ENCODE data around the gene EIF4B. TPM values are rescaled to one million over a fixed set of nuclear protein-coding genes. Genes with fewer than 3 reads are reported as not detected.

The EIF4B gene
- total and polyA plus RNA-seq, 2 of the 13 experiments (the other 11 are each of a cell fraction or from before 2014, with no cell fraction given): 416 to 548 TPM

GRCh38 chr12:53061404-53062010 lies 55.3 kb downstream of the EIF4B start (continued):
- TF ChIP-seq USF2 (IDR thresholded peaks at IDR 0.05; ENCODE audit: low read depth, low read length) (no peak), USF2 (CRISPR knock-in tag; IDR thresholded peaks at IDR 0.05; ENCODE audit: borderline replicate concordance) (no peak), HMG20B (CRISPR knock-in tag; conservative IDR thresholded peaks at IDR 0.05) (no peak), HOXA3 (CRISPR knock-in tag; IDR thresholded peaks at IDR 0.05) (peak; percentile 67; the same call in 1 of the 2 replicates), ZNF225 (CRISPR knock-in tag; IDR thresholded peaks at IDR 0.05) (no peak; the same call in 1 of the 2 replicates), LCORL (IDR thresholded peaks at IDR 0.05) (no peak), LCORL (CRISPR knock-in tag; IDR thresholded peaks at IDR 0.05) (peak; percentile 77), ZNF44 (CRISPR knock-in tag; IDR thresholded peaks at IDR 0.05) (no peak), ZBTB39 (CRISPR knock-in tag; IDR thresholded peaks at IDR 0.05) (no peak), NKX3-1 (CRISPR knock-in tag; IDR thresholded peaks at IDR 0.05) (no peak), BRCA1 (CRISPR knock-in tag; IDR thresholded peaks at IDR 0.05) (no peak), ATM (IDR thresholded peaks at IDR 0.05; ENCODE audit: borderline replicate concordance) (no peak), SP140L (CRISPR knock-in tag; IDR thresholded peaks at IDR 0.05; ENCODE audit: borderline replicate concordance) (no peak), ZFP62 (CRISPR knock-in tag; IDR thresholded peaks at IDR 0.05) (no peak), RELA (CRISPR knock-in tag; IDR thresholded peaks at IDR 0.05) (no peak), ZSCAN30 (CRISPR knock-in tag; IDR thresholded peaks at IDR 0.05) (no peak), MXD4 (CRISPR knock-in tag; IDR thresholded peaks at IDR 0.05) (no peak), E2F1 (CRISPR knock-in tag; IDR thresholded peaks at IDR 0.05) (0 out of 2 replicates have a peak, but pooled peaks have one; percentile 33), TEAD2 (CRISPR knock-in tag; IDR thresholded peaks at IDR 0.05) (no peak), ASH2L (IDR thresholded peaks at IDR 0.05; ENCODE audit: insufficient read length, low read depth, low read length) (peak; percentile 24), FOXO4 (CRISPR knock-in tag; conservative IDR thresholded peaks at IDR 0.05) (no peak)
- TF ChIP-seq, protein P1, sequence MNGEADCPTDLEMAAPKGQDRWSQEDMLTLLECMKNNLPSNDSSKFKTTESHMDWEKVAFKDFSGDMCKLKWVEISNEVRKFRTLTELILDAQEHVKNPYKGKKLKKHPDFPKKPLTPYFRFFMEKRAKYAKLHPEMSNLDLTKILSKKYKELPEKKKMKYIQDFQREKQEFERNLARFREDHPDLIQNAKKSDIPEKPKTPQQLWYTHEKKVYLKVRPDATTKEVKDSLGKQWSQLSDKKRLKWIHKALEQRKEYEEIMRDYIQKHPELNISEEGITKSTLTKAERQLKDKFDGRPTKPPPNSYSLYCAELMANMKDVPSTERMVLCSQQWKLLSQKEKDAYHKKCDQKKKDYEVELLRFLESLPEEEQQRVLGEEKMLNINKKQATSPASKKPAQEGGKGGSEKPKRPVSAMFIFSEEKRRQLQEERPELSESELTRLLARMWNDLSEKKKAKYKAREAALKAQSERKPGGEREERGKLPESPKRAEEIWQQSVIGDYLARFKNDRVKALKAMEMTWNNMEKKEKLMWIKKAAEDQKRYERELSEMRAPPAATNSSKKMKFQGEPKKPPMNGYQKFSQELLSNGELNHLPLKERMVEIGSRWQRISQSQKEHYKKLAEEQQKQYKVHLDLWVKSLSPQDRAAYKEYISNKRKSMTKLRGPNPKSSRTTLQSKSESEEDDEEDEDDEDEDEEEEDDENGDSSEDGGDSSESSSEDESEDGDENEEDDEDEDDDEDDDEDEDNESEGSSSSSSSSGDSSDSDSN (CRISPR knock-in tag; IDR thresholded peaks at IDR 0.05): peak; percentile 44
